Ammon's horn (tissue), 1 donor: Measurements from ENCODE around the gene MTCH1.
"Not testable (repeated sequence)": the region's sequence is repeated elsewhere in the genome, so short reads cannot be mapped to it uniquely, and the experiment has no call there.

ENCODE experiments used
- DNase-seq: peaks from one replicate; pipeline ENCODE4 v3.0.0-alpha.2; 2016; ENCODE audit warnings: low spot score

MTCH1 gene

GRCh38 chr6:36997811-36998722 is 12.1 kb upstream of the MTCH1 start:
- peak; percentile 77 for DNase-seq

DNA sequence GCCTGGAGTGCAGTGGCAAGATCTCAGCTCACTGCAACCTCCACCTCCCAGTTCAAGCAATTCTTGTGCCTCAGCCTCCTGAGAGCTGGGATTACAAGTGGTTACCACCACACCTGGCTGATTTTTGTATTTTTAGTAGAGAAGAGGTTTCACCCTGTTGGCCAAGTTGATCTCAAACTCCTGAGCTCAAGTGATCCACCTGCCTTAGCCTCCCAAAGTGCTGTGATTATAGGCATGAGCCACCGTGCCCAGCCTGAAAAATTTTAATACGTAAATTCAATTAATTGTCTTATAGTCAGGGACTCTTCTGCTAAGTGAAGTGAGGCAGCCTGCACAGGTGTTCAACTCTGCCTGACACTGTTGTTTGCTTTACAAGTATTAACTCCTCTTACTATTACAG is 4.4 kb upstream of the MTCH1 start:
- not testable (repeated sequence) for DNase-seq

- no peak for DNase-seq
Measured at GRCh38 chr6:36989264-36989663, 3.3 kb upstream of the MTCH1 start.

DNA sequence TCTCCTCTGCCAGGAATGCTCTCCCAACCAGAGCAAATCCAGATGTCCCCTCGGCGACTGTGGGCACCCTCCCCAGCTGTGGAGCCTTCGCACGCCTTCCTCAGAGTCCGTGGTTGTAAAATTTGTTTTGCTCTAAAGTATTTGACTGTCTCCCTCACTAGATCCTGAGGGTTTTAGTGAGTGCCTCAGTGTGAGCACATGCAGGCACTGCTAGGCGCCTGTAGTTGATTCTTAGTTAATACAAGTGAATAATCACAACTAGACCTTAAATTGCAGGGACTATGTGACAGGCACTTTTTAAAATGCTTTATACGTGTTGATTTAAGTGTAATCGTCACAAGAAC is 680 bp upstream of the MTCH1 start:
- no peak for DNase-seq

GRCh38 chr6:36985417-36985807 is 584 bp downstream of the MTCH1 start:
- no peak for DNase-seq

GRCh38 chr6:36984581-36985416 is 1.2 kb downstream of the MTCH1 start:
- DNase-seq = no peak

- DNase-seq = no peak
Measured at GRCh38 chr6:36983538-36983937, 2.5 kb downstream of the MTCH1 start.

GRCh38 chr6:36980876-36981619 is 4.9 kb downstream of the MTCH1 start:
- no peak for DNase-seq

GRCh38 chr6:36980129-36980528 is 5.9 kb downstream of the MTCH1 start:
- no peak for DNase-seq

DNA sequence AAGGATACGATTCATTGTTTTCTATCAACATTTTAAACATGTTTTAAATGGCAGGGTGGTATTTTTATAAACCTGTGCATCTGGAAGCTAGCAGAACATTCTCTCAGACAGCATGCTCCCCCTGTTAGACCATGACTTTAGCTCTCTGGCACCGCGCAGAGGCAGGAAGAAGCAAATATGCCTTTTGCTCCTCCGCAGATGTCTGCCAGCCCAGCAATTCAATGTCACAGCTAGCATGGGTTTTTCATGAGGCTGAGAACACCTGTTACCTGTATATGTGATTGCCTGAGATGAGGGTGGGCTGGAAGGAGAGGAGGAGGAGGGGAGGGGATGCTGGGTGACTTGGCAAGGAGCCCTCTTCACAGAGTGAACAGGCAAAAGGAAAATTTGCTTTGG is 6.7 kb downstream of the MTCH1 start:
- peak; percentile 92 for DNase-seq

DNA sequence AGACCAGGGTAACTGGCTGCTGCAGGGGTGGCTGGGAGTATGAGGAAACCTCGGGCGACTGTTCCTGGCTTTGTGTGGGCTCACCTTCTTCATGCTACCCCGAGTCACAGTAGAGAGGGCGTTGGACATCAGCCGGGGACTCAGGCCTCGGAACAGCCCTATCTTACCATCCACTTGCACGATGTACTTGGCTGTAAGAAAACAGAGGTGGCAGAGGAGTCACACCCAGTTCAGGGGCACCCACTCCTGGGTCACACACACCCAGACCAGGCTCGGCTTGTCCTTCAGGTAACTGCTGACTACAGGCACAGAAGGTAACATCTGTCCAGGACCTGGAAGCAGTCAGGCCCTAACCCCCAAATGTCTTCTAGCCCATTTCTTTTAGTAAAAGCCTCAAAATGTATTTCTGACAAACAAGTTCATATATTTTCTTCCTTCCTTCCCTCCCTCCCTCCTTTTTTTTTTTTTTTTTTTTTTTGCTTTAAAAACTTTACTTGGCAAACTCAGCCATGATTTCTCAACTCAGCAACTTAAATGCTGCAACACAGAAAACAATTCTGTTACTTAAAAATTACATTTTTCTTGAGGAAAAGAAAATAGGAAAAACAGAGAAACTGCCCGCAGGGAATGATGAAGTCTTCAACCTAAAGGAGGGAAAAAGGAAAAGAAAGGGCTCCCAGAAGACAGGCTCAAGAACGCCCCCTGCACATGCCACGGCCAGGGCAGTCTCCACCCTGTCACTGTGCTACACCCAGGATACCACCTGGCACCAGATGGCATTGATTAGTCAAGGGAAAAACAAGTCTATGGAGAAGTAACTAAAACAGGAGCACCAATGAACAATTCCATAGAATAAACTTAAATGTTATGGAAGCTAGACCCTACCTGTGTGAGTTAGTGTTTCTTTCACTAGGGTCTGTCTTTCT is 7.3 kb downstream of the MTCH1 start:
- no peak for DNase-seq

DNA sequence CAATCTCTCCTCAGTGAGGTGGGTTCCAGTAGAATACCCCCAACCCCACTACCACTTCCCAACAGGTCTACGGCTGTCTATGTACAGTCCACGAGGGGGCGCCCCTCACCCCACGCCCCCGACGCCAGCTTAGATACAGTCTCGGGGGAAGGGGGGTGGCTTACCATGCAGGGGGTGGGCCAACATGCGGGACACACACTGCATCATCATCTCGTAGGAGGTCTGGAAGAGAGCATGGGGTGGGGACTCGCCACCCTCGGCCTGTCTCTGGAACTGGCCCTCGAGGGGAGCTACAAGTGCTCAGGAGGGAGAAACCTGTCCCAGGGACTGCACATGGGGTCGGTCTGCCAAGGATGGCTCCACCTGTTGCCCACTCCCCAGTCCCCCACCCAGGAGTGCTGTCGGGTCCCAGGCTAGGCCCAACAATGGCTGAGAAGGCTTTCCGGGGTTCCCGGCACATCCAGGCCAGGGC is 8.5 kb downstream of the MTCH1 start:
- no peak for DNase-seq

GRCh38 chr6:36976931-36977330 is 9.1 kb downstream of the MTCH1 start:
- no peak for DNase-seq

DNA sequence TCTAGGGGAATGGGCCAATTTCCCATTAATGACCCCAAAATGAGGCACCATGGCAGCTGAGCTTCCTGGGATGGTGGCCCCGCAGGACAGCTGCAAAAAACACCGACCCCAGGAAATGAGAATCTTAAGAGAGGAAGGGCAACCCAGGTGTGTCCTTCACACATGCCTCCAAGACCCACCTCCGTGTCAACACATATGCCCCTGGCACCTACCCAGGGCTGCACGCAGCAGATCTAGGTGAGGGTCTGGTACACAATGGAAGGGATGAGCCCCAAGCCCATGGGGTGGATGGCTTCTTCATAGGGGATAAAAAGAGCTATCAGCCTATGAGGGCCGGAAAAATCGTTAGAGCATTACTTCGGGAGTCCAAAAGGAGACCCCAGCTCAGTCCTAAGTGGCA is 9.5 kb downstream of the MTCH1 start:
- no peak for DNase-seq

- no peak for DNase-seq
Measured at GRCh38 chr6:36976007-36976264, 10.1 kb downstream of the MTCH1 start.

DNA sequence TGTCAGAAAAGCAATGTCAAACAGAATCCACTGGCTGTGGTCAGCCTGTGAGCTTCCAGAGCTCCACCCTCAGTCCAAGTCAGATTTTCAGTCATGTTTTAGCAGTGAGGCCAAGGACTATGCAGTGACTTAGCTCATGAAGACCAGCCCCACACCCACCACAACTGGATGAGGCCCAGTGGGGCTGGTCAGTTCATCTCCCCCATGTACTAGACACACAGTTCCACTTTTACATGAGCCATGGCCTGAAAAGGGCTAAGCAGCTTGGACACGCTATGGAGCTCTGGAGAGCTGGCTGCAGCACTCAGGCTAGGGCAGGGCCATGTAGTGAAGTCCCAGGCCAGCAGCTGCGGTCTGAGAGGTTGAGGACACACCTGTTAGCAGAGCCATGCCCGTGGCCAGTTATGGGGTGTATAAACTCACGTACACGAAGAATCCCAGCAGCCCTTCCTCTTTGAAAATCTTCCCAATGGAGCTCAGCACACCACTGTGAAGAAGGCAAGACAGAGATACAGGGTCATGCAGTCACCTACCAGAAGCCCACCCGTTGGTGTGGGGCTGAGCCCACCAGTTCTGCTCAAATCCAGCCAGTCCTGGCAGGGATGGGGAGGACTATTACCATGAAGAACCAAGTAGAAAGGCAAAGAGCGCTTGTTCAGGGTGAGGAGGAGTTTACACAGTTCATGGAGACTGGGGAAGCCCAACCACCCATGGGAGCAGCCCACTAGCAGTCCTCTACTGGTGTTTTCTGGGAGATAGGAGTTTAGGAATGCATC is 10.6 kb downstream of the MTCH1 start:
- no peak for DNase-seq

DNA sequence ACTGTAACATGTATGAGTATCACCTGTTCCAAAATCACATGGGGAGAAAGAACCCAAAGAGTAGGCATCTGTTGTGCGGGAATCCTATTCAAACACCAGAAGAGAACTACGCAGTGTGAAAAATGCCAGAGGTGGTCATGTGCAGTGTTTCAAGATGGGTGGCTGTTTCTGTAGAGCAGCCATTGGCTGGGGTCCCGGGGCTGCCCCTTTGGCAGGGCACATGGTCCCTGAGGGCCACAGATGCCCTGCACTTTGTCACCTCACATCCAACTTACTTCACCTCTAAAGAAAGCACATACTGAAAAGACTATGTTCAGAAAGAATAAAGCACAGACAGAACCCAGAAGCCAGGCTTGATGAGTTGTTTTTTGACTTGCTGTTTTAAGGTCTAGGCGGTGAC is 12.3 kb downstream of the MTCH1 start:
- no peak for DNase-seq

- no peak for DNase-seq
Measured at GRCh38 chr6:36973190-36973589, 12.8 kb downstream of the MTCH1 start.

DNA sequence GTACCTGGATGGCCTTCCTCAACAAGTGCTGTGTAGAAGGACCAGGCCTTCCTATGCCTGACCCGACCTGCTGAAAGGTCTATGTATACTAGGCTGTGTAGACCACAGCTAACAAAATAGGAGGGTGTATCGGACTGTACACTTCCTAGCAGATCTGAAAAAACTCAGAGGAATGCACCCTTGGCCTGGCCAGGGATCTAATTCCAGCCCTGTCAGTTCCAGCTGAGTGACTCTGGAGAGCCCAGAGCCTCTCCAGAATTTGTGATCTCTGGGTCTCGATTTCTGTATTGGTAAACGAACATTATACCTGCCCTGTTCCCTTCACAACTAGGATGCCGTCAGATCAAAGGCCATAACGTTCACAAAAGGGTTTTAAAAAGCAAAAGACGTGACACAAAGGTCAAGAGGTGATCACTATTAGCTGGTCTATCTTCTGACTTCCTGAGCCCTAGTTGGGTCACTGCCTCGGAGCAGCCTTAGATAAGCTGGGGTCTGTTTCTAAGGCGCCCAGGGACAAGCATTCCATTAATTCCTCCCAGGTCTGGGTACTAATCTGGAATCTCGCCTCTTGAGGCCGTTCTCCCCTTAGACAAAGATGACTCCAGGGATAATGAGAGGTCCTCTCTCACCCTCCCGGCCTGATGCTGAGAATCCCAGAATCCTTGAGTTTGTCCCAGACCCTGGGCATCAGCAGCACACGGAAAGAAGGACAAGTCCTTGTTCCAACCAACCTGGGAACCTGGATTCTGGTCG is 13.9 kb downstream of the MTCH1 start:
- DNase-seq = no peak
